HCT116 (cell line): Measurements from ENCODE around the gene CCDC126.
"Not testable (repeated sequence)": the region's sequence is repeated elsewhere in the genome, so short reads cannot be mapped to it uniquely, and the experiment has no call there.

Source experiments
- EZH2 ChIP-seq: fragments of 200-600 bp; sonication (generic); IDR thresholded peaks from 2 replicates; pipeline ENCODE4 v1.6.1; 2017; ENCODE audit warnings: antibody characterized with exemption, mixed run types
- JUND ChIP-seq: IDR thresholded peaks from 2 replicates; pipeline ENCODE4 v1.6.1; 2012
- POLR2A ChIP-seq: IDR thresholded peaks from 2 replicates; pipeline ENCODE4 v1.7.0; 2011; ENCODE audit warnings: borderline replicate concordance; ENCODE audit not compliant: insufficient read depth, insufficient read length; ENCODE audit errors: extremely low read depth
- TF ChIP-seq, protein P1 (sequence below), 3 experiments: fragments of 200-600 bp in 1 of 3; sonication (generic) in 1 of 3; IDR thresholded peaks in 2 of 3; conservative IDR thresholded peaks in 1 of 3; 2 replicates each; pipeline ENCODE4 v1.5.1; 2012 to 2017; ENCODE audit warnings: low read depth in 2 of 3, low read length in 2 of 3, antibody characterized with exemption in 1 of 3, borderline replicate concordance in 1 of 3, control low read depth in 1 of 3, mild to moderate bottlenecking in 1 of 3, mixed read lengths in 1 of 3, mixed run types in 1 of 3, moderate library complexity in 1 of 3; ENCODE audit not compliant: insufficient read depth in 1 of 3

DNA sequence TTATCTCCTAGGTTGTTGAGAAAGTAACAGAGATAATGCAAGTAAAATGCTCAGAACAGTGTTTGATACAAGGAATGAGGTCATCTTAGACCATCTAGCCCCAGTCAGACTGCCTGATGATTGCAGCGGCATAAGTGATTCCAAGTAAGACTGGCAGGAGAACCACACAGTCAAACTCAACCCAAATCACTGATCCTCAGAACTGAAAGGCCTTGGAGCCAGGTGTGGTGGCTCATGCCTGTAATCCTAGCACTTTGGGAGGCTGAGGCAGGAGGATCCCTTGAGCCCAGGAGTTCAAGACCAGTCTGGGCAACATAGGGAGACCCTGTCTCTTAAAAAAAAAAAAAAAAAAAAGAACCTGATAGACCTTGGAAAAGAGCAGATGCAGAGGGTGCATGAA lies 15.2 kb upstream of the CCDC126 start:
- TF ChIP-seq, protein P1, sequence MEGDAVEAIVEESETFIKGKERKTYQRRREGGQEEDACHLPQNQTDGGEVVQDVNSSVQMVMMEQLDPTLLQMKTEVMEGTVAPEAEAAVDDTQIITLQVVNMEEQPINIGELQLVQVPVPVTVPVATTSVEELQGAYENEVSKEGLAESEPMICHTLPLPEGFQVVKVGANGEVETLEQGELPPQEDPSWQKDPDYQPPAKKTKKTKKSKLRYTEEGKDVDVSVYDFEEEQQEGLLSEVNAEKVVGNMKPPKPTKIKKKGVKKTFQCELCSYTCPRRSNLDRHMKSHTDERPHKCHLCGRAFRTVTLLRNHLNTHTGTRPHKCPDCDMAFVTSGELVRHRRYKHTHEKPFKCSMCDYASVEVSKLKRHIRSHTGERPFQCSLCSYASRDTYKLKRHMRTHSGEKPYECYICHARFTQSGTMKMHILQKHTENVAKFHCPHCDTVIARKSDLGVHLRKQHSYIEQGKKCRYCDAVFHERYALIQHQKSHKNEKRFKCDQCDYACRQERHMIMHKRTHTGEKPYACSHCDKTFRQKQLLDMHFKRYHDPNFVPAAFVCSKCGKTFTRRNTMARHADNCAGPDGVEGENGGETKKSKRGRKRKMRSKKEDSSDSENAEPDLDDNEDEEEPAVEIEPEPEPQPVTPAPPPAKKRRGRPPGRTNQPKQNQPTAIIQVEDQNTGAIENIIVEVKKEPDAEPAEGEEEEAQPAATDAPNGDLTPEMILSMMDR (IDR thresholded peaks at IDR 0.05 in 2 of 3, conservative IDR thresholded peaks at IDR 0.05 in 1 of 3; ENCODE audit: borderline replicate concordance in 1 of 3, insufficient read depth in 1 of 3, low read depth in 2 of 3, low read length in 2 of 3): not testable (repeated sequence)
- TF ChIP-seq POLR2A, JUND, EZH2: not testable (repeated sequence)
